ENCODE measurements around the gene CDK5RAP2.
"Not testable (repeated sequence)": the region's sequence is repeated elsewhere in the genome, so short reads cannot be mapped to it uniquely, and the experiment has no call there.

The CDK5RAP2 gene

GRCh38 chr9:120464176-120464886, 115.6 kb downstream of the CDK5RAP2 start:
- no peak for DNase-seq

- DNase-seq = no peak
Measured at GRCh38 chr9:120463765-120464164, 116.2 kb downstream of the CDK5RAP2 start.

DNA sequence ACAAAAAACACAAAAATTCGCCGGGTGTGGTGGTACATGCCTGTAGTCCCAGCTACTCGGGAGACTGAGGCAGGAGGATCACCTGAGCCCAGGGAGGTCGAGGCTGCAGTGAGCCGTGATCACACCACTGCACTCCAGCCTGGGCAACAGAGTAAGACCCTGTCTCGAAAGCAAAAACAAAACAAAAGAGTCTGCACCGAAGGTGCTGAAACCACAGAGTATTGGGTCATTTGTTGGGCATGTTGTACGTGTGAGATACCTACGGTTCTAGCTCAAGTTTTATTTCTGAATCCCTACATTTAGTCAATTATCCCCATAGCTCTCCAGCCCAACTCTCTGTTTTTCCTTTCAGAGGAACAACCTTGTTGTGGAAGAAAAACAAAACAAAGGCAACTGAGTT, 118.3 kb downstream of the CDK5RAP2 start:
- not testable (repeated sequence) for DNase-seq

DNA sequence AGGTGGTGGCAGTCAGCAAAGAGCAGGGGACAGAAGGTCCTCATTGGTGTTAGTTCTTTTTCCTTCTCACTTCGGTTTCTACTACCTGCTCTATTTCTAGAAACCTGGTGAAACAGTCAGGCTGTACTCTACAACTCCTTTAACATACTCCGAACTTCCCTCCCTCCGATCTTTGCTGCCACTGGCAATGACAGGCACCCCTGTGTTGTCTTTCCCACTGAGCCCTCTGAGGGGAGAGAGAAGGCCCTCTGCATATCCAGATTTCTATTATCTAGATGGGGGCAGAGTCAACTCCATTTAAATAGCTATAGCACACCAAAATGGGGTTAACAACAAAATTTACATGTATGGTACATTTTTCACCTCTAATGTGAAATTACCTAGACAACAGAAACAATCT, 123.7 kb downstream of the CDK5RAP2 start:
- DNase-seq = no peak

- no peak for DNase-seq
Measured at GRCh38 chr9:120454467-120454866, 125.5 kb downstream of the CDK5RAP2 start.

DNA sequence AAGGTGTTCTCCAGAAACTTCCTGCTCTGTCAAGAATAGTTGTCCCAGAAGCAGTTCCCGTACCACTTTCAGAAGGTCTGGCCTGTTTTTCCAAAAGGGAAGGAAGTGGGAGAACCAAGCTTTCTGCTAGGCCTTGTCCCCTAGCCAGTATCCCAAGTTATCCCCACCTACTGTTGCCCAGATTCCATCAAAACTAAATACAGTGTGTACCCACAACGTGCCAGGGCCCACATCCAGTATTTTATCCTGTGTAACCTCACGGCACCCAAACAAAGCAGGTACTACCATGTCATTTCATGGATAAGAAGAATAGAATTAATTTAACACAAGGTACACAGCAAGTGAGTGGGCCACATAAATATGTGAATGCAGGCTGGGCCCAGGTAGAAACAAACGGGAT, 126.2 kb downstream of the CDK5RAP2 start:
- no peak for DNase-seq

DNA sequence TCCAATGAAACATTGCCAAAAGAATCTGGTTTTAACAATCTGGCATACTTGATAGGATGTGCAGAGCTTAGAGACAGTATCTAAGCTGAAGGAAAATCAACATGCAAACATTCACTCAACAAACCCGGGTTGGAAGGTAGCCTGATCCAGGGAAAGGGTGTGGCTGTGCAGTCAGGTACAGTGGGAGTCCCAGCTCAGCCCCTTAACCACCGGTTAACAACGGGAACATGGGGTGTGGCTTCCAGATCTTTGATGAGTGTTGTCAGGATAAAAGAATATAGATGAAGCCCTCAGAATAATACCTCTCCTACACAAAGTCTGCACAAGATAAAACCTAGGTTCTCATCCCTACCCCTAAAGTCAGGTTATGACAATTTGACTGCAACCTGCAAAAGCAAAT, 127.3 kb downstream of the CDK5RAP2 start:
- no peak for DNase-seq

DNA sequence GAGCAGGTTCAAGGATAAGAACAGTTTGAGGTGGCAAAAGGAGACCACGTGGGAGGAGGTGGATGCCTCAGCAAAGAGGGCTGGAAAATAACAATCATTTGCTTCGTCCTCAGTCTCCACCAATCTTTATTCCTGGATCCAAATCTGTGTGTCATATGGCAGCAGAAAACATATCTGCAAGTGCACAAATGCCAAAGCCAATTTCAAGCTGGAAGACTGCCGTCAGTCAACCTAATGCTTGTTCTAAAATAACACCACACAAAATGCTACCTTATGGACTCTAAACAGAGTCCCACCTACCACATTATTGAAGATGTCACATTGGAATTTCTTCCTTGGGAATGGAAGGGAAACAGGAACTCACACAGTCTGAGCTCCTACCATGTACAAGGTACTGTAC, 129.1 kb downstream of the CDK5RAP2 start:
- DNase-seq = no peak

DNA sequence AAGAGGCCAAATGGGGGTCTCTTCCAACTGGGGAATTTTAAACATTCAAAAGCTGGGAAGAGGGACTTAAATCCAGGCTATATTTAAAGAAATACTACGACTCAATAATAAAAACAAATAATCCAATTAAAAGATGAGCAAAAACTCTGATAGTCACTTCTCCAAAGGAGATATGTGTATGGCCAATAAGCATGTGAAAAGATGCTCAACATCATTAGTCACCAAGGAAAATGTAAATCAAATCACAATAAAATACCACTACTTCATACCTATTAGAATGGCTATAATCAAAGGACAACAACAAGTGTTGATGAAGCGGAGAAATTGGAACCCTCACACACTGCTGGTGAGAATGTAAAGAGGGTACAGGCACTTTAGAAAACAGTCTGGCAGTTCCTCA, 130.4 kb downstream of the CDK5RAP2 start:
- DNase-seq = no peak

GRCh38 chr9:120447959-120448500, 131.9 kb downstream of the CDK5RAP2 start:
- no peak for DNase-seq

- DNase-seq = no peak
Measured at GRCh38 chr9:120446671-120447070, 133.3 kb downstream of the CDK5RAP2 start.

DNA sequence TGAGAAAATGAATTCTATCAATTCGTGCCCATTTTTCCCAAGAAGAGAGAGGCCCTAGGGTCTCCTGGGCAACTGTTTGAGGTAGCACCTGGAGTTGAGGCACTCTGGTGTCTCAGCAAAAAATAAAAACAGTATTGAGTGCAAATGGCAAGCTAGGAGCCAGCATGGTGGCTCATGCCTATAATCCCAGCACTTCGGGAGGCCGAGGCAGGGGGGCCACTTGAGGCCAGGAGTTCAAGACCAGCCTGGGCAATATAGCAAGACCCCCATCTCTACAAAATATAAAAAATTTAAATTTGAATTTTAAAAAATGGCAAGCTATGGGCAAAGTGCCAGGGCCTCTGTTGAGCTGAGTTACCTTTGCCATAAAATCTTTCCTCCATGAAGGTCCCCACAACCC, 136.0 kb downstream of the CDK5RAP2 start:
- no peak for DNase-seq

GRCh38 chr9:120443489-120443888, 136.5 kb downstream of the CDK5RAP2 start:
- DNase-seq = no peak

GRCh38 chr9:120442308-120442995, 137.5 kb downstream of the CDK5RAP2 start:
- no peak for DNase-seq

DNA sequence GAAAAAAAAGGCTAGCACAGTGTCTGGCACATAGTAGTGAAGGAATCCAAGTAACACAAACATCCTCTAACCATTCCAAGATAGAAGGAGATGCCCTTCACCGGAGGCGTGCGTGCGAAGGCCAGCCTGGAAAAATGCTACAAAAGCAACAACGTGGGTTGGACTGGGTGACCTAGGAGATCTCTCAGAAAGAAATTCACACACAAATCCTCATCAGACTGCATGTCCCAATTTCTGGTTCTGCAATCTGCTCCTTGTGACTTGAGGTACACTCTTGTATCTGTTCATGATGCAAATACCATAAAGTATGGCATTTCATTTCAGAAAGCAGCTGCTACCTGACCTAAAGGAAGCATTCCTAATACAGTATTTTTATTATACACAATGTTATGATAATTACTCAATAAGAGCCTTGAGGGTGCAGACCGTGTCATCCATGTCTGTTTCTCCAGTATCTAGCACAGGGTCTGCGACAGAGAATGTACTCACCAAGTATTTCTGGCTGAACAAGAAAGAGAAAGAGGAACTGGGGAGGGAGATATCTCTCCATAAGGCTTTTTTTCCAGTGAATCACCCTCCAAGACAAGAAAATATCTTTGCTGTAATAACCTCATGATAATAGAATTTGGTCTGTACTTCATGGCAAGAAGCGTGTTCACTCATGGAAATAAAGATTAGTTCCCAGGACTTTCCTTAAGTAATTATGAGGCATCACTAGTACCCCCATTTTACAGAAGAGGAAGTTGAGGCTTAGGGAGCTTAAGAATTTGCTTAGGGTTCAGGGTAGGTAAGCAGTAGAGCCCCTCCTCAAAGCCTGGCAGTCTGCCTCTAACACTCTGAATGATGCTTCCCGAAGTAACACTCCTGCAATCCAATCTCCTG, 138.3 kb downstream of the CDK5RAP2 start:
- no peak for DNase-seq

- DNase-seq = no peak
Measured at GRCh38 chr9:120440791-120441190, 139.2 kb downstream of the CDK5RAP2 start.

GRCh38 chr9:120439926-120440325, 140.0 kb downstream of the CDK5RAP2 start:
- DNase-seq = no peak

GRCh38 chr9:120438836-120439546, 141.0 kb downstream of the CDK5RAP2 start:
- no peak for DNase-seq

DNA sequence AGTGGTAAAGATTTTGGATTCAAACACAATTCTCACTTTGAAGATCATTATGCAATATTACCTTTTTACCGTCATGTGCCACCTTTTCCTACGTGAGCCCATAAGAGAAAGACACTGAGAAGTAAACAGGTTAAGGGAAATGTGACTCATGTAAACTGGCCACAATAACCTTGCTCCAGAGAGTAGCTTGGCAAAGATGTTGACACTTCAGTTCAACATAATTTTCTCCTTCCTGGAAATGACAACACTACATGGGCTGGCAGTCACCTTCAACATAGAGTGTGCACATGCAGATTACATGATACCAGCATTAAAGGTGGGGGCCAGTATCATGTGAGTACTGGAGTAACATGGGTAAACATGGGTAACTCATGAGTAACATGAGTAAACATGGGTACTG, 141.9 kb downstream of the CDK5RAP2 start:
- DNase-seq = no peak

DNA sequence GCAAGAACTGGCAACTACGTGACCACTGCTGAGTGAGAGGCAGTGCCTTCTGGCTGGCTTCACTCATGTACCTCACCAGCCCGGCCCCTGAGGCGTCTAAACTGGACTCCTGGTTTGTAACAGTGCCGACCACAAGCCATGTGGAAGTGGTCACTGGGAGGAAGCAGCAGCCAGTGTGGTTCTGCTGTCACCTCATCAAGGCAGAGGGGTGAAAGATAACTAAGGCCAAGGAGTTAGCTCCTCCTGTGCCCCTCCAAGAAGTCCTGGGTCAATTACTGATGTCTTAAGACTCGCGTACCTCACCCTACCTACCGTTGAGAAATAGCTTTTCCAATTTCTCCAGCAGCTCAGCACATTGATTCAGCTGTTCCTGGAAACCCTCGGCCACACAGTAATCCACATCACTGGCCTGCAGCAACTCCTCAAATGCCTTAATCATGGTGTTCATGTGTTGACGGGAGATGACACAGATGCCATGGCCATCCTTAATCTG, 142.9 kb downstream of the CDK5RAP2 start:
- DNase-seq = no peak

- no peak for DNase-seq
Measured at GRCh38 chr9:120436446-120436845, 143.5 kb downstream of the CDK5RAP2 start.

- no peak for DNase-seq
Measured at GRCh38 chr9:120435091-120435490, 144.9 kb downstream of the CDK5RAP2 start.

GRCh38 chr9:120434532-120434931, 145.4 kb downstream of the CDK5RAP2 start:
- no peak for DNase-seq
